Measurements from ENCODE around the gene PAK5. TPM values are rescaled to one million over a fixed set of nuclear protein-coding genes. Genes with fewer than 3 reads are reported as not detected.

The PAK5 gene
- total RNA-seq, 1 experiment from 2014 or later: not detected

DNA sequence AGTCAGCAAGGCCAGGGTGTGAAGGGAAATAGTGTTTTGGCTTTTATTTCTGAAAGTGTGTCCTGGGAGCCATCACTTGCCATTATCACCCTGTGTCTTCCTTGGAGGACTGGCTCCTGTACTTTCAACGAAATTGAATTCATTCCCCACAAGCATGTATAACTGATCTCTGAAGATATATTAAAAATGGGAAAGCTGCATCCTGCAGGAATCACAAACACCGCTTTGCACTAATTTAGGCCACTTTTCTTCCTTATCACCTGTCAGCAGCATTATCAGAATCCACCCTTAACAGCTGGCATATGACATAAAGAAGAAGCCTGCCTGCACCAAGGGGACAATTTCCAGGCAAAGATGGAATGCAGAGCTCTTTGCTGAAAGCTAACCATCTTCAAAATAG, 268.3 kb downstream of the PAK5 start:
- ATAC-seq (no peak), DNase-seq (ENCODE audit: low read depth, low spot score) (no peak)
- Histone ChIP-seq H3K4me3 (ENCODE audit: low read depth in 2 of 2, low read length in 2 of 2) (no peak overlapping the region), H3K4me1 (ENCODE audit: control insufficient read depth, insufficient read depth, low read length) (no peaks in the 10 kb centered on the region), H3K9me3 (ENCODE audit: control insufficient read depth, insufficient read depth, low read depth, low read length) (no peaks in the 10 kb centered on the region), H3K36me3 (ENCODE audit: control insufficient read depth, insufficient read depth, low read length) (no peaks in the 10 kb centered on the region), H3K27me3 (ENCODE audit: control insufficient read depth, insufficient read depth, low read length) (no peaks in the 10 kb centered on the region), H3K27ac (ENCODE audit: low read length) (no peak overlapping the region)
- BruUV-seq (replicated peaks): no TSS peak
- intact Hi-C loops (cut with micrococcal nuclease; ENCODE audit: unreplicated experiment): no loop called here
- TF ChIP-seq TCF7L2 (IDR thresholded peaks at IDR 0.05; ENCODE audit: low read depth, low read length): no peak
- TF ChIP-seq POLR2AphosphoS5 (IDR thresholded peaks at IDR 0.05; ENCODE audit: low read depth, low read length): no peak
- no peak for TF ChIP-seq SIN3A (IDR thresholded peaks at IDR 0.05; ENCODE audit: borderline replicate concordance, insufficient read depth, low read depth, low read length)
- TF ChIP-seq, protein P1, sequence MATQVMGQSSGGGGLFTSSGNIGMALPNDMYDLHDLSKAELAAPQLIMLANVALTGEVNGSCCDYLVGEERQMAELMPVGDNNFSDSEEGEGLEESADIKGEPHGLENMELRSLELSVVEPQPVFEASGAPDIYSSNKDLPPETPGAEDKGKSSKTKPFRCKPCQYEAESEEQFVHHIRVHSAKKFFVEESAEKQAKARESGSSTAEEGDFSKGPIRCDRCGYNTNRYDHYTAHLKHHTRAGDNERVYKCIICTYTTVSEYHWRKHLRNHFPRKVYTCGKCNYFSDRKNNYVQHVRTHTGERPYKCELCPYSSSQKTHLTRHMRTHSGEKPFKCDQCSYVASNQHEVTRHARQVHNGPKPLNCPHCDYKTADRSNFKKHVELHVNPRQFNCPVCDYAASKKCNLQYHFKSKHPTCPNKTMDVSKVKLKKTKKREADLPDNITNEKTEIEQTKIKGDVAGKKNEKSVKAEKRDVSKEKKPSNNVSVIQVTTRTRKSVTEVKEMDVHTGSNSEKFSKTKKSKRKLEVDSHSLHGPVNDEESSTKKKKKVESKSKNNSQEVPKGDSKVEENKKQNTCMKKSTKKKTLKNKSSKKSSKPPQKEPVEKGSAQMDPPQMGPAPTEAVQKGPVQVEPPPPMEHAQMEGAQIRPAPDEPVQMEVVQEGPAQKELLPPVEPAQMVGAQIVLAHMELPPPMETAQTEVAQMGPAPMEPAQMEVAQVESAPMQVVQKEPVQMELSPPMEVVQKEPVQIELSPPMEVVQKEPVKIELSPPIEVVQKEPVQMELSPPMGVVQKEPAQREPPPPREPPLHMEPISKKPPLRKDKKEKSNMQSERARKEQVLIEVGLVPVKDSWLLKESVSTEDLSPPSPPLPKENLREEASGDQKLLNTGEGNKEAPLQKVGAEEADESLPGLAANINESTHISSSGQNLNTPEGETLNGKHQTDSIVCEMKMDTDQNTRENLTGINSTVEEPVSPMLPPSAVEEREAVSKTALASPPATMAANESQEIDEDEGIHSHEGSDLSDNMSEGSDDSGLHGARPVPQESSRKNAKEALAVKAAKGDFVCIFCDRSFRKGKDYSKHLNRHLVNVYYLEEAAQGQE (IDR thresholded peaks at IDR 0.05; ENCODE audit: insufficient read depth in 1 of 2, low read depth in 2 of 2, low read length in 1 of 2): no peak
- TF ChIP-seq, protein P2, sequence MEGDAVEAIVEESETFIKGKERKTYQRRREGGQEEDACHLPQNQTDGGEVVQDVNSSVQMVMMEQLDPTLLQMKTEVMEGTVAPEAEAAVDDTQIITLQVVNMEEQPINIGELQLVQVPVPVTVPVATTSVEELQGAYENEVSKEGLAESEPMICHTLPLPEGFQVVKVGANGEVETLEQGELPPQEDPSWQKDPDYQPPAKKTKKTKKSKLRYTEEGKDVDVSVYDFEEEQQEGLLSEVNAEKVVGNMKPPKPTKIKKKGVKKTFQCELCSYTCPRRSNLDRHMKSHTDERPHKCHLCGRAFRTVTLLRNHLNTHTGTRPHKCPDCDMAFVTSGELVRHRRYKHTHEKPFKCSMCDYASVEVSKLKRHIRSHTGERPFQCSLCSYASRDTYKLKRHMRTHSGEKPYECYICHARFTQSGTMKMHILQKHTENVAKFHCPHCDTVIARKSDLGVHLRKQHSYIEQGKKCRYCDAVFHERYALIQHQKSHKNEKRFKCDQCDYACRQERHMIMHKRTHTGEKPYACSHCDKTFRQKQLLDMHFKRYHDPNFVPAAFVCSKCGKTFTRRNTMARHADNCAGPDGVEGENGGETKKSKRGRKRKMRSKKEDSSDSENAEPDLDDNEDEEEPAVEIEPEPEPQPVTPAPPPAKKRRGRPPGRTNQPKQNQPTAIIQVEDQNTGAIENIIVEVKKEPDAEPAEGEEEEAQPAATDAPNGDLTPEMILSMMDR (IDR thresholded peaks at IDR 0.05): no peak
- ChIA-PET POLR2A (no interaction called here), CTCF (no interaction called here)
- in situ Hi-C loops (cut with HindIII; ENCODE audit: low pct_unique_long_range_greater_than_20kb, low sequenced_read_pairs): no loop called here

DNA sequence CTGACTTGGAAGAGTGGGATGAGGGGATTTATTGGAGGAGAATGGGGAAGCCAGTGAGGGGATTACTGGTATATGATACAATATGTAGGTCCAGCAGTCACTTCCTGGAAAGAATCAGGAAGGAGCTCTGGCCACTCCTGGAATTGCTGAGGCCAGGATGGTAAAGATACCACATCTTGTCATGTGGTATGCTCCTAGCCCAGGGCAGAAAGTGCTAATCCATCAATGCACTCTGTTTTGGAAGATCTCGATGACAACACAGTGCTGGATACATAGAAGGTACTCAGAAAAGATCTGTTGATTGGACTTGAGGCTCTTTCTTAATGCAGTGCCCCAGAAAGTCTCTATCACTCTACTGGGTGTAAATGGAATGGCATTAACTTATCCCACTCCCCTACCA, 271.9 kb downstream of the PAK5 start:
- Histone ChIP-seq H3K4me1 (ENCODE audit: control insufficient read depth, insufficient read depth, low read length) (no peaks in the 10 kb centered on the region), H3K27me3 (ENCODE audit: control insufficient read depth, insufficient read depth, low read length) (no peaks in the 10 kb centered on the region), H3K36me3 (ENCODE audit: control insufficient read depth, insufficient read depth, low read length) (no peaks in the 10 kb centered on the region), H3K9me3 (ENCODE audit: control insufficient read depth, insufficient read depth, low read depth, low read length) (no peaks in the 10 kb centered on the region), H3K4me3 (ENCODE audit: low read depth in 2 of 2, low read length in 2 of 2) (no peak overlapping the region), H3K27ac (ENCODE audit: low read length) (no peak overlapping the region)
- POLR2A ChIA-PET: no interaction called here
- TF ChIP-seq, protein P1 (IDR thresholded peaks at IDR 0.05; ENCODE audit: insufficient read depth in 1 of 2, low read depth in 2 of 2, low read length in 1 of 2): no peak
- TF ChIP-seq, protein P2 (IDR thresholded peaks at IDR 0.05): no peak
- TF ChIP-seq TCF7L2 (IDR thresholded peaks at IDR 0.05; ENCODE audit: low read depth, low read length): no peak
- no peak for TF ChIP-seq POLR2AphosphoS5 (IDR thresholded peaks at IDR 0.05; ENCODE audit: low read depth, low read length)
- TF ChIP-seq SIN3A (IDR thresholded peaks at IDR 0.05; ENCODE audit: borderline replicate concordance, insufficient read depth, low read depth, low read length): no peak
- DNase-seq (ENCODE audit: low read depth, low spot score): no peak
- BruUV-seq (replicated peaks): no TSS peak
- intact Hi-C loops (cut with micrococcal nuclease; ENCODE audit: unreplicated experiment): no loop called here
- ATAC-seq: no peak
- in situ Hi-C loops (cut with HindIII; ENCODE audit: low pct_unique_long_range_greater_than_20kb, low sequenced_read_pairs): no loop called here
- CTCF ChIA-PET: no interaction called here

All from Panc1 (cell line).